Effector memory CD8-positive, alpha-beta T cell (primary cell): ENCODE results near the gene TMPRSS6.

Experiments
- ATAC-seq: fragments of 150-1000 bp; cut with Tn5 transposase; replicated peaks from 2 replicates; pipeline ENCODE4 v1.10.0; 2021; ENCODE audit warnings: mild to moderate bottlenecking, moderate library complexity
- DNase-seq, 3 experiments: peaks; one replicate each; pipeline ENCODE4 v3.0.0; 2021
- H3K27ac Mint-ChIP-seq, 2 donors: one replicate each; pipeline ENCODE4 v1.8.0; 2022; ENCODE audit warnings: mild to moderate bottlenecking in 2 of 2, mixed read lengths in 2 of 2, moderate library complexity in 2 of 2
- H3K27me3 Mint-ChIP-seq, 2 donors: one replicate each; pipeline ENCODE4 v1.8.0; 2022; ENCODE audit warnings: mixed read lengths in 2 of 2
- H3K36me3 Mint-ChIP-seq: one replicate; pipeline ENCODE4 v1.8.0; 2022; ENCODE audit warnings: mild to moderate bottlenecking, moderate library complexity, mixed read lengths; ENCODE audit not compliant: insufficient read depth
- H3K4me1 Mint-ChIP-seq, 2 donors: one replicate each; pipeline ENCODE4 v1.8.0; 2022; ENCODE audit warnings: low read depth in 2 of 2, mixed read lengths in 2 of 2
- H3K4me3 Mint-ChIP-seq, 2 donors: one replicate each; pipeline ENCODE4 v1.8.0; 2022; ENCODE audit warnings: mild to moderate bottlenecking in 2 of 2, mixed read lengths in 2 of 2, moderate library complexity in 2 of 2
- H3K9me3 Mint-ChIP-seq, 2 donors: one replicate each; pipeline ENCODE4 v1.8.0; 2022; ENCODE audit warnings: mixed read lengths in 2 of 2

Gene TMPRSS6

DNA sequence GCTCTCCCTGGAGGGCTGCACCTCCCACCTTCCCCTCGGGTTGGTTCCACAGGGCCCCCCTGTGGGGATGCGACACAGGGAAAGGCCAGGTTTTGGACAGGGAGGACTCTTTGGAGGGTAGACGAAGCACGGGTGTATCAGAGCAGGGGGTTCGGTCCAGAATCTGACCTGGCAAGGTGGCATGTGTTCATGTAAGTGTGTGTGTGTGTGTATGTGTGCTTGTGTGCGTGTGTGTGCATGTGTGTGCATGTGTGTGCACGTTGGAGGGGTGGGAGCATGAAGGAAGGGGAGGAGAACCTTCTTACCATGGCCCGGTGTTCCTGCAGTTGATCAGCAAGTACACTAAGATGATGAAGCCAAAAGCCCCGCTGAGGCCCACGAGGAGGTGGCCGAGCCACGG, 25.5 kb upstream of the TMPRSS6 start:
- no peak for ATAC-seq
- no peak for DNase-seq
- peaks cover 37 to 40% of the 10 kb centered on the region in 2 donors for H3K4me1 Mint-ChIP-seq
- H3K4me3 Mint-ChIP-seq = no peak overlapping the region
- no peaks in the 10 kb centered on the region for H3K27me3 Mint-ChIP-seq
- H3K9me3 Mint-ChIP-seq = no peaks in the 10 kb centered on the region
- H3K27ac Mint-ChIP-seq = peak overlapping the region; percentile 92 to 96
- peaks cover 92% of the 10 kb centered on the region for H3K36me3 Mint-ChIP-seq

DNA sequence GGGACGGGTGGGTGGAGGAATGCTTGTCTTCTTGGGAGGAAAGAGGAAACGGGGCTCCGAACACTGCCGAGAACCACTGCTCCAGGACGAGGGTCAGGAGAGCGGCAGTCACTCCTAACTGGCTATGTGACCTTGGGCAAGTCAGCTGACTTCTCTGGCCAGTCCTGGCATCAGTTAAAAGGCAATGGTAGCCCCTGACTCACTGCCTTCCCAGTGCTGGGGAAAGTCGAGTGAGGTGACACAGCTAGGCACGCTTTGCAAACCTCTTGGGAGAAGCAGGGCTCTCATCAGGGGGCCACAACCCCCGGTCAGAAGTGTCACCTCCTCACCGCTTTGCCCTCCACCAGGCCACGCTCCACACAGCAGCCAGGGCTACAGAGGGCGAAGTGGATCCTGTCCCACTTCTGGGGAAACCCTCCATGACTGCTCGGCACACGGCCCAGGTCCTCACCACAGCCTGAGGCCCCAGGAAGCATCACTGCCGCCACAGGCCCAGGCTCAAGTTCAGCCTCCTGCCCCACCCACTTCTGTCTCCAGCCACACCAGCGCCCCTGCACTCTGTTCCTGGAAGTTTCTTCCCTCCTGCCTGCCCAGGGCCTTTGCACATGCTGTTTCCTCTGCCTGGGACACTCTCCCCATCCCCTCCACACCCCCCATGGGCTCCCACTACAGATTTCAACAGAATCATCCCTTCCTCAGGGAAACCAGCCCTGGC, 23.9 kb upstream of the TMPRSS6 start:
- peak overlapping the region; percentile 78 to 88 for H3K27ac Mint-ChIP-seq
- H3K27me3 Mint-ChIP-seq = no peaks in the 10 kb centered on the region
- peak; percentile 45 for ATAC-seq
- DNase-seq = no peak
- peaks cover 35 to 38% of the 10 kb centered on the region in 2 donors for H3K4me1 Mint-ChIP-seq
- H3K9me3 Mint-ChIP-seq = no peaks in the 10 kb centered on the region
- peaks cover 84% of the 10 kb centered on the region for H3K36me3 Mint-ChIP-seq
- H3K4me3 Mint-ChIP-seq = peak overlapping the region in 1 of 2 donors; percentile 40

DNA sequence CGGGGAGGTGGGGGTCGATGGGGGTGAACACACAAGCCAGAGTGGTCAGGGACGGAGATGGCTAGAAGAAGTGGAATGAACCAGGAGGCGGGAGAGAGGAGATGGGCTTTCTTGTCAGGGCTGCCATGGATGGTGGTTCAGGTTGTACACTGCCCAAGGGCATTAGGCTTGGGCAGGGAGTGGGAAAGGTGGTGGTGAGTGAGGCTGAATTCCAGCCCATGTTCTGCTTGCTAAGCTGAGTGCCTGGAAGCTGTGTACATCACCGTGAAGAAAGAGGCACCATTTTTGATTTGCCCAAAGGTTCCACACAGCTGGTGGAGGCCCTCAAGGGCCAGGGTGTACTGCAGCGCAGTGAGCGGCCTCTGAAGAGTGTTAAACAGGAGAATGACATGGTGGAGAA, 23.3 kb upstream of the TMPRSS6 start:
- Mint-ChIP-seq H3K9me3 (no peaks in the 10 kb centered on the region), H3K27ac (peak overlapping the region; percentile 78 to 88), H3K4me3 (peak overlapping the region in 1 of 2 donors; percentile 40), H3K27me3 (no peaks in the 10 kb centered on the region), H3K36me3 (peaks cover 82% of the 10 kb centered on the region), H3K4me1 (peaks cover 33 to 34% of the 10 kb centered on the region in 2 donors)
- ATAC-seq (no peak), DNase-seq (no peak)

DNA sequence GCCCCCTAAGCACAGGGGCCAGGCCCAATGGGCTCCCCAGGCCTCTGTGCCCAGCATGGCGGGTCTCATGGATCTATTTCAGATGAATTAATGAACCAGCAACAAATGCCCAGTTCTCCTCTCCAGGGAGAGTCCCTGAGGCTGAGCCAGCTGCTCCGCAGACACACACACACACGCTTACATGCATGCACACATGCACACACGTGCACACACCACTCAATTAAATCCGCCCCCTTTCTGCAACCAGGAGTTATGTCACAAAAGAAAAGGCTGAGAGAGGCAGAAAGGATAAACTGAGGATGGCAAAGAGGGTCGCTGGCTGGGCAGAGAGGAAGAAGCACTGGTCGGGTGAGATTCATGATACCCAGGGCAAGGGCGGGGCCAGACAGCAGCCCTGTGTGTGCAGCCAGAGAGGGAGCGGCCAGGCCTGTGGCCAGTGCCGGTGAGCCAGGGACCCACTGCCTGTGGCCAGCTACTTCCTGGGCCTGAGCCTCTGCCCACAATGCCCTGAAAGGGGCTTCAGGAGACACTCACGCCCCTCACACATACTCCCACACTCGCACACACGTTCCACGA, 20.4 kb upstream of the TMPRSS6 start:
- Mint-ChIP-seq H3K27ac (peak overlapping the region; percentile 30 to 54), H3K27me3 (no peaks in the 10 kb centered on the region), H3K4me1 (peaks cover 30 to 35% of the 10 kb centered on the region in 2 donors), H3K36me3 (peaks cover 73% of the 10 kb centered on the region), H3K4me3 (no peak overlapping the region), H3K9me3 (no peaks in the 10 kb centered on the region)
- DNase-seq (no peak), ATAC-seq (no peak)

DNA sequence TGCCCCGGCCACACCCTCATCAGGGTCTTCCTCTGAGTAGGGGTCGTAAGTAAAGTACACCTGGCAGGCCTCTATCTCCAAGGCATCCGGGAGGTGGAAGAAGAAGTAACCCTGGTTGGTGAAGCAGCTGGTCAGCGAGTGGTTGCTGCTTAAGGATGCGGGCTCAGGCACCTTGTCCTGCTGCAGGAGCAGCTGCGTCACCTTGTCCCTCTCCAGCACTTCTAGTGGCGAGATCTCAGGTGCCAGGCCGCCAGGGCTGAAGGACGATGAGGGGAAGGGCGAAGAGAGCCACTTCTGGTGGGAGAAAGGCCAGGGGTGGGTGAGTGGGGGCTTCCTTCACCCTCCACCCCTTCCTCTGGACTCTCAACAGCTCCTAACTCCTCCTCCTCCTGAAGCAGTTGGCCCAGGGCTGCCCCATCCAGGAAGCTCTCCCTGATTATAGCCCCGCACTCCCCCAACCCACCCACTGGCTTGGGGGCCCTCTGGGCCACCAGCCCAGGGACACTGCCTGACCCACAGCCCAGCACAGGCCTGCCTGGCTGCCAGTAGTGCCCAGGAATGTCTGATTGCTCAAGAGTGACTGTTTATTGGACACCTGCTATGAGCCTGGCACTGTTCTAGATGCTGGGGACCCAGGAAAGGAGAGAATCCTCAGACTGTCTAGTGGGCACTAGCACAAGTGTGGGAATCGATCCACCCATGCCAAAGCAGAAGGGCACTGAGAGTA, 19.2 kb upstream of the TMPRSS6 start:
- ATAC-seq = no peak
- no peak for DNase-seq

DNA sequence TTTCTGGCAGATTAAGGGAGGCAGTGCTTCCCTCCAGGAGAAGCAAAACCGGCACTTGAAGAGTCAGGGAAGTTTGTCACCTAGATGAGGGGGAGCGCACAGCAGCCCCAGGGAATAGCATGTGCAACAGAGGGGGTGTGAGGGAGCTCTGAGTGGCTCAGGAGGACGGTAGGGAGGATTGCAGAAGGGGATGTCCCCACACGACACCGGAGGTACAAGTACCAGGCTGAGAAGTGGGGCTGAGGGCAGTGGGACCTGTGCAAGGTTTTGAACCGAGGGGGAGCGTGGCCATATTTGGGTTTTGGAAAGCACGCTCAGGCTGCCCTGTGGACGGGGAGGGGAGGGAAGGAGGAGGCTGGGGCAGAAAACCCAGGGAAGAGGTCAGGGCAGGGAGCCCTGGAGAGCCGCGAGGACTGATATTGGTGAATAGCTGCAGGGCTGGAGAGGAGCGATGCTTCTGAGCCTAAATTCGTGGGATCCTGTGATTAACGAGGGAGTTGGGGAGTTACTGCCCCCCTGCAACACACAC, 17.9 kb upstream of the TMPRSS6 start:
- no peaks in the 10 kb centered on the region for H3K27me3 Mint-ChIP-seq
- H3K9me3 Mint-ChIP-seq = no peaks in the 10 kb centered on the region
- H3K4me3 Mint-ChIP-seq = no peak overlapping the region
- H3K36me3 Mint-ChIP-seq = peaks cover 57% of the 10 kb centered on the region
- H3K4me1 Mint-ChIP-seq = peaks cover 31 to 43% of the 10 kb centered on the region in 2 donors
- H3K27ac Mint-ChIP-seq = peak overlapping the region; percentile 98 to 100
- no peak for ATAC-seq
- DNase-seq = no peak

More for the DNA sequence above, 19.2 kb upstream of the TMPRSS6 start:
- peak overlapping the region in 1 of 2 donors; percentile 98 for H3K27ac Mint-ChIP-seq
- peaks cover 69% of the 10 kb centered on the region for H3K36me3 Mint-ChIP-seq
- H3K4me3 Mint-ChIP-seq = no peak overlapping the region
- no peaks in the 10 kb centered on the region for H3K27me3 Mint-ChIP-seq
- peaks cover 26 to 38% of the 10 kb centered on the region in 2 donors for H3K4me1 Mint-ChIP-seq
- no peaks in the 10 kb centered on the region for H3K9me3 Mint-ChIP-seq

DNA sequence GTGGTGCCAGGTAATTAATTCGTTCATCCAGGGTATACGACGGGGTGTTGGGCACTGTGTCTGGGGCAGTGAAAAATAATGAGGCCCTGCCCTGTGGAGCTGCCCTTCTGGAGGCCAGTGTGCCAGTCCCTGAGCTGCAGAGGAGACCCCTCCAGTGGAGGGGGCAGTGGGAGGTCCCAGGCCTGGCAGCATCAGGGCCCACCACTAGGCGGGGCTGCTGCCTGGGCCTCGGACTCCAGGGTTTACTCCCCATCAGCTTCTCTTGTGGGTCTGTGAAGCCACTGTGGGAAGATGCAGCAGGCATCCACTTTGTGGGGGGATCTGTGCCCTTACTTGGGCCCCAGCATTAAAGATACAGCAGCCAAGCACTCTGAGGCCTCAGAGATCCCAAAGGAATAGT, 17.4 kb upstream of the TMPRSS6 start:
- Mint-ChIP-seq H3K27me3 (no peaks in the 10 kb centered on the region), H3K9me3 (no peaks in the 10 kb centered on the region), H3K4me3 (no peak overlapping the region), H3K27ac (peak overlapping the region; percentile 98 to 100), H3K4me1 (peaks cover 35 to 46% of the 10 kb centered on the region in 2 donors), H3K36me3 (peaks cover 57% of the 10 kb centered on the region)
- ATAC-seq = no peak
- no peak for DNase-seq

DNA sequence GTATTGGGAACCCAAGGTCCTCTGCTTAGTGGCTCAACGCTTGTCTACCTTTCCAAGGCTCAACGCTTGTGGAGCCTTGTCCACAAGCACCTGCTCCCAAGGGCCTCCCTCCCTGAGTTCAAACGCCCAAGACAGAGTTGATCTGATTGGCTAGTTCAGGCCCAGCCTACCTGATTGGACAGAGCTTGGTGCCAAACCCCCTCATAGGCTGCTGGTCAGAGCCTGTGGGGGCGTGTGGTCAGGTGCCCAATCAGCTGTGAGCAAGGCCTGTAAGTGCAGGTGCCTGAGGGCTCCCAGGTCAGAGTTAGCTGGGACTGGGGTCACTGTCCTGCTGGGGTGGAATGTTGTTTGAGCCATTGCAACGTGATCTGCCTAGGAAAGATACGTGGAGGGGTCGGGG, 16.9 kb upstream of the TMPRSS6 start:
- peak overlapping the region; percentile 98 to 100 for H3K27ac Mint-ChIP-seq
- DNase-seq (no peak), ATAC-seq (no peak)
- H3K36me3 Mint-ChIP-seq = peaks cover 53% of the 10 kb centered on the region
- H3K4me1 Mint-ChIP-seq = peaks cover 39 to 48% of the 10 kb centered on the region in 2 donors
- H3K4me3 Mint-ChIP-seq = no peak overlapping the region
- no peaks in the 10 kb centered on the region for H3K27me3 Mint-ChIP-seq
- no peaks in the 10 kb centered on the region for H3K9me3 Mint-ChIP-seq

DNA sequence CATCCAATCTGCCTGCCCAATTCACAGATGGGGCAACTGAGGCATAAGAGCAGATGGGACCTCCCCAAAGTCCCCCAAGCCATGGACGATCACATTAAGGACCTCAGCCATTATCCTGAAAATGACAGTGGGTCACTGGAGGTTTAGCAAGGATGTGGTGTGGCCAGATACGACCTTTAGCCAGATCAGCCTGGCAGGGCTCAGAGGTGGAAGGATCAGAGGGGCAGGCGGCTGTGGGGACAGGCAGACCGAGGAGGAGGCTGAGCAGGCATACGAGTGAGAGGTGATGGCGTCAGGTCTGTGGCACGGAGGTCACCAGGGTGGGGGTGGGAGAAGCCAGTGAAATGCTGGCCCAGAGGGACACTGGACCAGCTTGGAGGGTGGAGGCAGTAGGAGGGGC, 14.1 kb upstream of the TMPRSS6 start:
- H3K36me3 Mint-ChIP-seq = peaks cover 52% of the 10 kb centered on the region
- DNase-seq (no peak), ATAC-seq (no peak)
- H3K4me3 Mint-ChIP-seq = no peak overlapping the region
- peak overlapping the region; percentile 98 to 100 for H3K27ac Mint-ChIP-seq
- peaks cover 41 to 48% of the 10 kb centered on the region in 2 donors for H3K4me1 Mint-ChIP-seq
- H3K27me3 Mint-ChIP-seq = no peaks in the 10 kb centered on the region
- H3K9me3 Mint-ChIP-seq = no peaks in the 10 kb centered on the region

DNA sequence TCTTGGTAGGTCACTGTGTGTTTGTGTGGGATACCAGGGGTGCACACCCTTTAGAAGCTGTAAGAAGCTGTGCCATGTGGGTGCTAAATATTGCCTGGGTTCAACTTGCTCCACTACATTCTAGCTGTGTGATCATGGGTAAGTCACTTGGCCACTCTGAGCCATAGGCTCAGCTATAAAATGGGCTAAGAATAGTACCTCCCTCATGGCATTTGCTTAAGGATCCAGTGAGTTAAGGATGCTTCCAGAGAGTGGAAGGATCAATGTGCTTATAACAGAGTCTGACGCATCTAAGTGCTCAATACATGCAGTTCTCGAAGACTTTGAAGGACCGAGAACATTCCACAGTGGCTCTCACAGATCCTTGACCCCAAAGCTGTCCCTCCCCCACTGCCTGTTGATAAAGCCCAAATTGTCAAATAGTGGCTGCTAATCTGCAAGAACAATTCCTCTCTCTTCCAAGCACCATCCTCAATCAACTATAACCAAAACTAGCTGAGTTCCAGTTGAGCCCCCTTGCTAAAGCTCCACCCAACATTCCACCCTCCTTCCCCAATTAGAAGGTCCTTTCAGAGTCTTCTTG, 13.2 kb upstream of the TMPRSS6 start:
- H3K27me3 Mint-ChIP-seq = no peaks in the 10 kb centered on the region
- peaks cover 48% of the 10 kb centered on the region for H3K36me3 Mint-ChIP-seq
- no peak for ATAC-seq

DNA sequence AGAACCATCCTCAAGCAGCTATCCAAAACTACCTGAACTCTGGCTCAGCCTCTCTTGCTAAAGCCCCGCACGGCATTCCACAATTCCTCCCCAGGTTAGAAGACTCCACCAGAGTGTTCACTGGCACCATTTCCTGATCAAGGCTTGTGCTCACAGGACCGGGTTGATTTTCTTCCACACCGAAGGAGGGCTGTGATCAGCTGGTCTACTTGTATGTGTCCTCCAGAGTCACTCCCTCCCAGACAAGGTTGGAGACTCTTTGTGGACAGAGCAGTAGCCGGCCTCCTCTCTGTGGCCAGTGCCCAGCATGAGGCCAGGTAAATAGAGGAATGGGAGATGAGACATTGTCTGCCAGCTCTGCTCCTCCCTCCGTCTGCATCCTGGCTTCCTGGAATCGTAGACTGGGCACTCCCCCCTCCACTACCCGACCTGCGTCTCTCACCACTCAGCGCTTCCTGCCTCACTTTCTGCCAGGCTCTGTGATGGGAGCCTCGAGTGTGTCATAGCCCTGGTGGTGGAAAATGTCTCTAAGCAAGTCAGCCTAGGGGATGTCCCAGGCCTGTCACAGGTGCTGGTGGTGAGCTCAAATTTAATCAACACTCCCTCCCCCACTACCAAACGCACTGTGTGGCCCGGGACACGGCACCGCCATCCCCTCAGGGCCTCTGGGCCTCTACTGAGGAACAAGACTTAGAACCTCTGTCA, 12.5 kb upstream of the TMPRSS6 start:
- Mint-ChIP-seq H3K36me3 (peaks cover 41% of the 10 kb centered on the region), H3K27ac (peak overlapping the region; percentile 98 to 100), H3K4me3 (peak overlapping the region; percentile 60 to 64), H3K27me3 (no peaks in the 10 kb centered on the region), H3K9me3 (no peaks in the 10 kb centered on the region), H3K4me1 (peaks cover 37% of the 10 kb centered on the region in 2 donors)
- DNase-seq (peak; percentile 86 to 87 (median 87)), ATAC-seq (peak; percentile 97)

More for the DNA sequence above, 13.2 kb upstream of the TMPRSS6 start:
- Mint-ChIP-seq H3K27ac (peak overlapping the region; percentile 98 to 100), H3K9me3 (no peaks in the 10 kb centered on the region), H3K4me3 (peak overlapping the region; percentile 60 to 64), H3K4me1 (peaks cover 40 to 44% of the 10 kb centered on the region in 2 donors)
- no peak for DNase-seq

DNA sequence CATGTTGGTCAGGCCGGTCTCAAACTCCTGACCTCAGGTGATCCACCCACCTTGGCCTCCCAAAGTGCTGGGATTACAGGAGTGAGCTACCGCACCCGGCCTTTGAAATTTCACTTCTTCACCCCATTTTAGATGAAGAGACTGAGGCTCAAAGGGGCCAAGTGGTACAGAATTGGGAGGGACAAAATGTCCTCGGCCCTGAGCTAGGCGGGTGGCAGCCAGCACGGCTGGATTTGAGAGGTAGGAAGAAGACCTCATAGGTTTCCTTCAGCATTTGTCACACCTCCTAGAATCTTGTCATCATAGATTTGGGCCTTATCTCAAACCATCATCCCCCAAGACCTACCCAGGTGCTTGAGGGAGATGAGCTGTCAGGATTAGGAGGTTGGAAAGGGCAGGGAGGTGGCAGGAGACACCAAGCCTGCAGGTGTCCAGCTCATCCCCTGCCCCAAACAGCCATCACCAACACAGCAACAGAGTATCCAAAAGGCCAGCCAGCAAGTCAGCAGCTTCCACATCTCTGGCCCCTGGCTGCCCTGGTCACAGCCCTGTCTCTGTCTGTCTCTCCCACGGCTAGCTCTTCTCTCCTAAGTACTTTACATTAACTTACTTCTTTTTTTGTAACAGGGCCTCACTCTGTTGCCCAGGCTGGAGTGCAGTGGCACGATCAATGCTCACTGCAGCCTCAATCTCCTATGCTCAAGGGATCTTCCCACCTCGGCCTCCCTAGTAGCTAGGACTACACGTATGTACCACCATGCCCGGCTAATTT, 11.2 kb upstream of the TMPRSS6 start:
- Mint-ChIP-seq H3K27me3 (no peaks in the 10 kb centered on the region), H3K9me3 (no peaks in the 10 kb centered on the region), H3K27ac (peak overlapping the region; percentile 98 to 100), H3K4me1 (peaks cover 31 to 32% of the 10 kb centered on the region in 2 donors), H3K36me3 (peaks cover 36% of the 10 kb centered on the region), H3K4me3 (no peak overlapping the region)
- ATAC-seq = no peak
- DNase-seq = no peak
